Measurements from ENCODE around the gene SLC30A1. TPM values are rescaled to one million over a fixed set of nuclear protein-coding genes. Genes with fewer than 3 reads are reported as not detected.
A peak's percentile ranks its signal among the peaks of the same experiment; 100 is the strongest.

SLC30A1 gene
- total RNA-seq, 1 donor from 2014 or later, result 18.2 TPM

- no peaks in the 10 kb centered on the region for H3K9me3 Mint-ChIP-seq (ENCODE audit: low read depth)
- H3K36me3 Mint-ChIP-seq (ENCODE audit: low read depth), result no peaks in the 10 kb centered on the region
- no peak overlapping the region for H3K4me3 Mint-ChIP-seq (ENCODE audit: unreplicated experiment)
- peak overlapping the region; percentile 97 for H3K27ac Mint-ChIP-seq (ENCODE audit: unreplicated experiment)
- DNase-seq (ENCODE audit: low spot score), result no peak
- peaks cover 29% of the 10 kb centered on the region for H3K4me1 Mint-ChIP-seq (ENCODE audit: low read depth)
- no peaks in the 10 kb centered on the region for H3K27me3 Mint-ChIP-seq (ENCODE audit: low read depth)
- TF ChIP-seq CTCF (IDR thresholded peaks at IDR 0.05), result no peak
Observed at GRCh38 chr1:211612786-211613107, 33.8 kb upstream of the SLC30A1 start.

- TF ChIP-seq CTCF (IDR thresholded peaks at IDR 0.05), result no peak
- Mint-ChIP-seq H3K27ac (ENCODE audit: unreplicated experiment) (no peak overlapping the region), H3K4me1 (ENCODE audit: low read depth) (peaks cover 34% of the 10 kb centered on the region), H3K36me3 (ENCODE audit: low read depth) (no peaks in the 10 kb centered on the region), H3K9me3 (ENCODE audit: low read depth) (no peaks in the 10 kb centered on the region), H3K27me3 (ENCODE audit: low read depth) (no peaks in the 10 kb centered on the region), H3K4me3 (ENCODE audit: unreplicated experiment) (no peak overlapping the region)
- DNase-seq (ENCODE audit: low spot score), result no peak
Observed at GRCh38 chr1:211611818-211612217, 32.9 kb upstream of the SLC30A1 start.

- Mint-ChIP-seq H3K27me3 (ENCODE audit: low read depth) (no peaks in the 10 kb centered on the region), H3K36me3 (ENCODE audit: low read depth) (no peaks in the 10 kb centered on the region), H3K4me1 (ENCODE audit: low read depth) (peaks cover 35% of the 10 kb centered on the region), H3K27ac (ENCODE audit: unreplicated experiment) (peak overlapping the region; percentile 32), H3K4me3 (ENCODE audit: unreplicated experiment) (no peak overlapping the region), H3K9me3 (ENCODE audit: low read depth) (no peaks in the 10 kb centered on the region)
- no peak for TF ChIP-seq CTCF (IDR thresholded peaks at IDR 0.05)
- DNase-seq (ENCODE audit: low spot score), result no peak
Observed at GRCh38 chr1:211610779-211611556, 32.0 kb upstream of the SLC30A1 start.

- no peaks in the 10 kb centered on the region for H3K27me3 Mint-ChIP-seq (ENCODE audit: low read depth)
- peaks cover 33% of the 10 kb centered on the region for H3K4me1 Mint-ChIP-seq (ENCODE audit: low read depth)
- no peak overlapping the region for H3K4me3 Mint-ChIP-seq (ENCODE audit: unreplicated experiment)
- DNase-seq (ENCODE audit: low spot score), result no peak
- H3K36me3 Mint-ChIP-seq (ENCODE audit: low read depth), result no peaks in the 10 kb centered on the region
- no peaks in the 10 kb centered on the region for H3K9me3 Mint-ChIP-seq (ENCODE audit: low read depth)
- no peak overlapping the region for H3K27ac Mint-ChIP-seq (ENCODE audit: unreplicated experiment)
- TF ChIP-seq CTCF (IDR thresholded peaks at IDR 0.05), result no peak
Observed at GRCh38 chr1:211609120-211610024, 30.4 kb upstream of the SLC30A1 start.

GRCh38 chr1:211607754-211608473, 29.0 kb upstream of the SLC30A1 start:
- DNase-seq (ENCODE audit: low spot score), result no peak
- Mint-ChIP-seq H3K4me3 (ENCODE audit: unreplicated experiment) (no peak overlapping the region), H3K4me1 (ENCODE audit: low read depth) (peaks cover 22% of the 10 kb centered on the region), H3K27ac (ENCODE audit: unreplicated experiment) (no peak overlapping the region), H3K9me3 (ENCODE audit: low read depth) (no peaks in the 10 kb centered on the region), H3K27me3 (ENCODE audit: low read depth) (no peaks in the 10 kb centered on the region), H3K36me3 (ENCODE audit: low read depth) (no peaks in the 10 kb centered on the region)
- TF ChIP-seq CTCF (IDR thresholded peaks at IDR 0.05), result no peak

Measured in chondrocyte (in vitro differentiated cells).